NCI-H1417 (cell line): Measurements from ENCODE around the gene TNFSF13.
"Not testable (repeated sequence)": the region's sequence is repeated elsewhere in the genome, so short reads cannot be mapped to it uniquely, and the experiment has no call there.

ENCODE experiments used
- DNase-seq, 3 experiments: peaks; one replicate each; lab custom pipeline; 2025; lab: John Stamatoyannopoulos, UW

Gene TNFSF13

DNA sequence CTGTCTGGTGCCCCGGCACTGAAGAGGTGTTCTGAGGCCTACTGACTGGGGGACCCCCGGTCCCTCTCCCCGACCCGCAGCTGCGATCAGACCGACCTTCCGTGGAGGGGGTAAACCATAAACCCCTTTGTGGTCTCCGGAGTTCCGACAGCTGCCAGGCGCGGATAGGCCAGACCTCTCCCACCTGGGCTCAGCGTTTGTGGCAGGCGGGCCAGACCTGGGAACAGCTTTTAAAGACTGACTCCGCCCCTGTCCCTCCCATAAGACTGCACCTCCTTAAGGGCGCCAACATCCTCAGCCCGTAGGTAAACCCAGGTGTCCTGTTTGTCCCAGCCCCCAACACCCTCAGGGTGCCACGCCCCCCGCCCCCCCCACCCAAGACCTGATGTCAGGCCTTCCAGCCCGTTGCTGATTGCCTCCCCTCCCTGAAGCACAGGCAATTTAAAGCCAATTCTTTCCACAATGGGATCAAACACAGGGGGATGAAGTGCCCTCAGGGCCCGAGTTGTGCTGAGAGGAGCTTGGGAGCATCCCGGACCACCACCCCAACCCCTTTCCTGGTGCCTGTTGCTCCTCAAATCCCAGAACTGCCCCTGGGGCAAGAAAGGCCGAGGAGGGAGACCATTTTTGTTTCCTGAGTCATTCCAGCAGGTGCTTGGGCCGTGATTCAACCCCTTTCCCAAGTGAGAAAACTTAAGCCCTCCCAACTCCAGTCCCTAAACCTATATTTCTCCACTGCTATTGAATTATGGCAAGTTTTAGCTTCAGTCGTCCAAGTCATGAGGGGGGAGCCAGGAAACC lies 31.5 kb downstream of the TNFSF13 start, which contains the start of gene SOX15:
SOX15 (minus strand) TSS at position 204 of the 801 bp plus-strand sequence. CDS start 418 bp downstream, outside the sequence.
- DNase-seq, result no peak

DNA sequence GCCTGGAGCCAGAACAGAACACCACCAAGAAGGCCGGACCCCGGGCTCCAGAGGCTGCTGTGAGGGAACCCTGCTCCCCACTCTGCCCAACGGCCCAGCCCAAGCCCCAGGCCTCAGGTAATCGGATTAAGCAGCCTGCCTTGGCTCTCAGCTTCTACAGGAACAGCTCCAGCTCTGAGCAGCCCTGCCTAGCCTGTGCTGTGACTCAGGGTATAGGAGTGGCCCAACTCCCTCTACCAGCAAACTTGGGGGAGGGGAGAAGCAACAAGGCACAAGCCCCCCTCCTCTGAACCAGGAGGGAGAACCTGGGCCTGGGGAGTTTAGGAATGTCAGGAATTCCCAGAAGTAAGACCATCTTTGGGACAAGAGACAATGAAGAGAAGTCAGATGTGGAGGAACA lies 32.2 kb downstream of the TNFSF13 start:
- DNase-seq, result no peak

DNA sequence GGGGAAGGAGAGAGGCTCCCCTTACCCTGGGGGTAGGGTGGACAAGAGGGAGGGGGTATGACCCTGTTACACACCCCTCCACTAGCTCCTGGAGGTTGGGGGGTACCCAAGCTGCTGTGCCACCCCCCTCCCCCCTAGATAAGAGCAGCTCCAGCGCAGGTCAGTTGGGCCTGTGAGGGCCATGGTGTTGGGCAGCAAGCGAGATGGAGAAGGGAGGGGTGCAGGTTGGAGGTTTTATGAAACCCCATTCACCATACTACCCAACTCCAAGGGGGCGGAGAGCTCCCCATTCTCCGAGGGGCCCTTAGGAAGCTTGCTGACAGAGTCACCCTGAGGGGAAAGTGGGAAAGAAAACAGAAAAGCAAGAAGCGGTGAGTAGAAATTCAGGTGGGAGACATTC lies 33.0 kb downstream of the TNFSF13 start:
- no peak for DNase-seq

DNA sequence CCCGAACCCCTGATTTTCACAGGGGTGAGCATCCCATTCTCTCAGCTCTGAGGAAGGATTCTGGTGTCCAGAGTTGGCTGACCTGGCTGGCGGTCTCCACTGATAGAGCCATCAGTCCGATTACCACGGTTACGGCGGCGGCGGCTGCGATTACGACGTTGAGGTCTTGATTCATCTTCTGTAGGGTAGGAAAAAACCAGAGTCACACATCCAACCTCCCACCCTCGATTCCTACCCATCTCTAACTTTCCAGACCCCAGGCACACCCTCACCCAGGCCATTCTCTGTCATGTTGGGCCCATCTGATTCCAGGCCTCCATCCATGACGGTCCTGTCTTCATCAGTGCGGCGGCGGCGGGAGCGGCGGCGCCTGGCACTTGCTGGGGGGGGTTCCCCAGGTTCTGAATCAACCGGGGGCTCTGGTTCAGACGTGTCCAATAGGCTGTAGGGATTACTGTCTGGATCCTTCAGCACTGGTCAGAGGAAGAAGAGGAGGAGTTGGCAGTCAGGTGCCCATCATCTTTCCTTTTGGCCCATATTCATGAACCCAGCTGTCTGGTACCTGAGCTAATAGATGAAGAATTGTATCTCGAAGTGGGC lies 34.0 kb downstream of the TNFSF13 start:
- no peak for DNase-seq

DNA sequence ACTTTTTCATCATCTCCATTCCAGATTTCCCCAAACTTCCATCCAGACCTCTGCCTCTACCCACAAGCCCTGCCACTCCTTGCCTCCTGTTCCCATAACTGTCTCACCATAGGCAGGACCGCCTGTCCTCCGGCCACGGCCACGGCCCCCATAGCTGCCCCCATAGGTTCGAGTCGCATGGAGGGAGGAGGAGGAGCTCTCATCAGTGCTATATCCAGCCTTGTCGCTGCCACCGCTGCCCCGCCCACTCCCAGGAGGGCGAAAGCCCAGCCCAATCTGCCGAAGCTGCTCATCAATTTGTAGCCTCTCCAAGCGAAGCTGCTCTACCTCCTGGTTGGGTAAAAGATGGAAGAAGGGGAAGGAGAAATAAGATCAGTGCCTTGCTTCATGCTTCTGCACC lies 34.7 kb downstream of the TNFSF13 start:
- DNase-seq, result no peak

DNA sequence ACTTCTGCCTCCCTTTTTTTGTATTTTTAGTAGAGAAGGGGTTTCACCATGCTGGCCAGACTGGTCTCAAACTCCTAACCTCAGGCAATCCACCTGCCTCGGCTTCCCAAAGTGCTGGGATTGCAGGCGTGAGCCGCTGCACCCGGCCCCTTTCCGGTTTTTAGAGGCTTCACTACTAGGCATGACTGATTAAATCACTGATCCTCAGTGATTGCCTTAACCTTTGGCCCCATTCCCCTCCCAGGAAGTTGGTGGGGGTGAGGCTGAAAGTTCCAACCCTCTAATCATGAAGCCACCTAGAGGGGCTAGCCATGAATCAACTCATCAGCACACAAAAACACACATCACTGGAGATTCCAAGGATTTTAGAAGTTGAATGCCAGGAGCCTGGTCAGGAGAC lies 39.0 kb downstream of the TNFSF13 start:
- DNase-seq, result not testable (repeated sequence)

DNA sequence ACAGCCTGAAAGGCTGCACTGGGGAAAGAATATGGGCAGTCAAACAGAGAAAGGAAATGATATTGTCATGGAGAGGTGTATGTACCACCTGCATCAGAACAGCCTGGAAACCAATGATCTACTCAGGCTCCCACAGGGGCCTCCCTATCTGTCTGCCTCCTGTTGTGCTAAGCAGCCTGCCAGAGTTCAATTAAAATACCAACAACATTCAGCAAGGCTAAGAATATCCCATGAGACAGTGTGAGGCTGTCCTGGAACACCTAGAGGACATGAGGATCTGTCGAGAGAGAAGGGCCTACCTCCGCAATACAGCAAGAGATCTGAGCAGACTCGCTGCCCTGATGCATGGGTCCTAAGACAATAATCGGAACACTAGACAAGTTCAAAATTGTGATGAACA lies 47.7 kb downstream of the TNFSF13 start:
- no peak for DNase-seq

DNA sequence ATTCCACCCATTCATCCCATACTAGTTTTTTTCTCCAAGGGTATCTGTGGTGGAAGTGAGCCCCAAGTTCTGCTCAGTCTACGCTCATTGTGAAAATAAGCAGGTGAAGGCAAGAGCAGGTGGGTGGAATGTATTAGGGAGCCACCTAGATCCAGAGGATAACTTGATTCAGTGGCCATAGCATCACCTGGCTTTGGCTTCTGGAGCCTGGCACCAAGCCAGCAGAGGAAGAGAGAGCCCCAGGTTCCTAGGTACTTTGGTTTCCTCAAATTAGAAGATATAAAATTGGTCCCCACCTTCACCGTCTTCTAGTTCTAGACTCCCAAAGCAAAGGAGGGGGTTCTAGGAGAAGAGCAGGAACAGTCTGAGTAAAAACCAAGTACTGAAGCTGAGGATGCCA lies 52.1 kb downstream of the TNFSF13 start:
- peak in 1 of 3 experiments; percentile 1 for DNase-seq
